HG03439 (cell line): ENCODE data around the gene ADAM8.

Experiments used
- ATAC-seq: cut with Tn5 transposase; IDR thresholded peaks from one replicate; pipeline ENCODE4 v1.9.1; 2021; ENCODE audit warnings: mild to moderate bottlenecking, moderate library complexity; ENCODE audit not compliant: unreplicated experiment

The ADAM8 gene

GRCh38 chr10:133252223-133252552 is 24.5 kb downstream of the ADAM8 start:
- ATAC-seq = no peak

GRCh38 chr10:133251388-133252222 is 25.1 kb downstream of the ADAM8 start:
- ATAC-seq = no peak

GRCh38 chr10:133249975-133250754 is 26.5 kb downstream of the ADAM8 start:
- no peak for ATAC-seq

GRCh38 chr10:133249094-133249780 is 27.4 kb downstream of the ADAM8 start:
- ATAC-seq = no peak

GRCh38 chr10:133248334-133248715 is 28.3 kb downstream of the ADAM8 start:
- ATAC-seq = no peak

- ATAC-seq = no peak
Measured at GRCh38 chr10:133247681-133248333, 28.9 kb downstream of the ADAM8 start.

- no peak for ATAC-seq
Measured at GRCh38 chr10:133246236-133246626, 30.4 kb downstream of the ADAM8 start.

- no peak for ATAC-seq
Measured at GRCh38 chr10:133245439-133246235, 31.0 kb downstream of the ADAM8 start.

- ATAC-seq = no peak
Measured at GRCh38 chr10:133243593-133243992, 33.1 kb downstream of the ADAM8 start.

- no peak for ATAC-seq
Measured at GRCh38 chr10:133242611-133243356, 33.9 kb downstream of the ADAM8 start.

GRCh38 chr10:133241501-133242205 is 35.0 kb downstream of the ADAM8 start:
- no peak for ATAC-seq

GRCh38 chr10:133239990-133240389 is 36.7 kb downstream of the ADAM8 start:
- no peak for ATAC-seq

GRCh38 chr10:133238466-133238804 is 38.2 kb downstream of the ADAM8 start:
- no peak for ATAC-seq

- no peak for ATAC-seq
Measured at GRCh38 chr10:133237588-133238465, 38.8 kb downstream of the ADAM8 start, which contains the start of gene VENTX. TSS of gene VENTX (plus strand) at chr10:133237855. CDS start at chr10:133237915, 60 bp downstream.

- no peak for ATAC-seq
Measured at GRCh38 chr10:133237241-133237587, 39.5 kb downstream of the ADAM8 start.

GRCh38 chr10:133236401-133237240 is 40.0 kb downstream of the ADAM8 start:
- no peak for ATAC-seq

- ATAC-seq = no peak
Measured at GRCh38 chr10:133235932-133236331, 40.7 kb downstream of the ADAM8 start.
